OCI-LY1 (cell line): ENCODE data around the gene PDE4D.

ENCODE experiments used
- H2AFZ ChIP-seq: fragments of 200-600 bp; sonication (generic), shearing (Covaris generic); 2 replicates; pipeline ENCODE4 v1.6.0; 2014; ENCODE audit warnings: antibody characterized with exemption, mild to moderate bottlenecking, low read length
- H3F3A ChIP-seq: fragments of 200-600 bp; sonication (generic), shearing (Covaris generic); 2 replicates; pipeline ENCODE4 v1.6.0; 2014; ENCODE audit warnings: mild to moderate bottlenecking, antibody characterized with exemption, low read length, moderate library complexity; ENCODE audit not compliant: insufficient read depth
- H3K27ac ChIP-seq: fragments of 200-600 bp; sonication (generic); 2 replicates; pipeline ENCODE4 v1.5.1; 2014; ENCODE audit warnings: low read length, mixed run types, mild to moderate bottlenecking, low read depth; ENCODE audit not compliant: poor library complexity, severe bottlenecking
- H3K27me3 ChIP-seq: fragments of 200-600 bp; sonication (generic); 2 replicates; pipeline ENCODE4 v1.6.0; 2014; ENCODE audit warnings: antibody characterized with exemption, mild to moderate bottlenecking, low read length, moderate library complexity; ENCODE audit not compliant: insufficient read depth
- H3K36me3 ChIP-seq: fragments of 200-600 bp; sonication (generic); 2 replicates; pipeline ENCODE4 v1.6.1; 2014; ENCODE audit warnings: mild to moderate bottlenecking, antibody characterized with exemption, low read length, moderate library complexity, mixed read lengths; ENCODE audit not compliant: insufficient read depth
- H3K4me1 ChIP-seq: fragments of 200-600 bp; sonication (generic); 2 replicates; pipeline ENCODE4 v1.5.1; 2014; ENCODE audit warnings: mild to moderate bottlenecking, low read length, moderate library complexity; ENCODE audit not compliant: insufficient read depth, severe bottlenecking
- H3K4me2 ChIP-seq: fragments of 200-600 bp; sonication (generic), shearing (Covaris generic); 2 replicates; pipeline ENCODE4 v1.6.1; 2014; ENCODE audit warnings: low read length
- H3K4me3 ChIP-seq: fragments of 200-600 bp; sonication (generic); 2 replicates; pipeline ENCODE4 v1.5.1; 2014; ENCODE audit warnings: low read length, low read depth, mild to moderate bottlenecking, mixed read lengths; ENCODE audit not compliant: poor library complexity, severe bottlenecking
- H3K79me2 ChIP-seq: fragments of 200-600 bp; shearing (Covaris generic); 2 replicates; pipeline ENCODE4 v1.6.1; 2016; ENCODE audit warnings: mixed run types, low read length, mixed read lengths; ENCODE audit not compliant: insufficient read depth
- H3K9ac ChIP-seq: fragments of 200-600 bp; sonication (generic), shearing (Covaris generic); 2 replicates; pipeline ENCODE4 v1.6.1; 2014; ENCODE audit warnings: mild to moderate bottlenecking, low read length, mixed read lengths
- H3K9me2 ChIP-seq: fragments of 200-600 bp; sonication (generic), shearing (Covaris generic); 2 replicates; pipeline ENCODE4 v1.6.1; 2014; ENCODE audit warnings: low read depth, mild to moderate bottlenecking, low read length, mixed read lengths
- H3K9me3 ChIP-seq: fragments of 200-600 bp; shearing (Covaris generic); 2 replicates; pipeline ENCODE4 v1.6.1; 2014; ENCODE audit warnings: low read length, mixed read lengths
- H4K20me1 ChIP-seq: fragments of 200-600 bp; sonication (generic), shearing (Covaris generic); 2 replicates; pipeline ENCODE4 v1.6.0; 2016; ENCODE audit warnings: mild to moderate bottlenecking, low read length; ENCODE audit not compliant: insufficient read depth
- EZH2 ChIP-seq: fragments of 200-600 bp; sonication (generic), shearing (Covaris generic); IDR thresholded peaks from 2 replicates; pipeline ENCODE4 v1.8.0; 2017; ENCODE audit warnings: borderline replicate concordance, mixed run types, mild to moderate bottlenecking, antibody characterized with exemption, low read length, moderate library complexity, mixed read lengths
- TF ChIP-seq, protein P1 (sequence below): fragments of 200-600 bp; sonication (generic), shearing (Covaris generic); IDR thresholded peaks from 2 replicates; pipeline ENCODE4 v1.5.1; 2017; ENCODE audit warnings: mild to moderate bottlenecking, antibody characterized with exemption, low read length, moderate library complexity, mixed read lengths

Gene PDE4D

GRCh38 chr5:58993461-58993860 is 900.1 kb downstream of the PDE4D start:
- Histone ChIP-seq H3K9ac (no peak overlapping the region), H2AFZ (no peak overlapping the region), H3K9me3 (no peaks in the 10 kb centered on the region), H3K27me3 (no peaks in the 10 kb centered on the region), H3K36me3 (no peaks in the 10 kb centered on the region), H3K79me2 (no peaks in the 10 kb centered on the region), H3K9me2 (no peaks in the 10 kb centered on the region), H3K4me3 (no peak overlapping the region), H3K27ac (no peak overlapping the region), H3K4me2 (no peak overlapping the region), H3F3A (no peaks in the 10 kb centered on the region), H3K4me1 (no peaks in the 10 kb centered on the region), H4K20me1 (no peaks in the 10 kb centered on the region)
- TF ChIP-seq, protein P1, sequence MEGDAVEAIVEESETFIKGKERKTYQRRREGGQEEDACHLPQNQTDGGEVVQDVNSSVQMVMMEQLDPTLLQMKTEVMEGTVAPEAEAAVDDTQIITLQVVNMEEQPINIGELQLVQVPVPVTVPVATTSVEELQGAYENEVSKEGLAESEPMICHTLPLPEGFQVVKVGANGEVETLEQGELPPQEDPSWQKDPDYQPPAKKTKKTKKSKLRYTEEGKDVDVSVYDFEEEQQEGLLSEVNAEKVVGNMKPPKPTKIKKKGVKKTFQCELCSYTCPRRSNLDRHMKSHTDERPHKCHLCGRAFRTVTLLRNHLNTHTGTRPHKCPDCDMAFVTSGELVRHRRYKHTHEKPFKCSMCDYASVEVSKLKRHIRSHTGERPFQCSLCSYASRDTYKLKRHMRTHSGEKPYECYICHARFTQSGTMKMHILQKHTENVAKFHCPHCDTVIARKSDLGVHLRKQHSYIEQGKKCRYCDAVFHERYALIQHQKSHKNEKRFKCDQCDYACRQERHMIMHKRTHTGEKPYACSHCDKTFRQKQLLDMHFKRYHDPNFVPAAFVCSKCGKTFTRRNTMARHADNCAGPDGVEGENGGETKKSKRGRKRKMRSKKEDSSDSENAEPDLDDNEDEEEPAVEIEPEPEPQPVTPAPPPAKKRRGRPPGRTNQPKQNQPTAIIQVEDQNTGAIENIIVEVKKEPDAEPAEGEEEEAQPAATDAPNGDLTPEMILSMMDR: no peak
- no peak for TF ChIP-seq EZH2

GRCh38 chr5:58988938-58989337 is 904.6 kb downstream of the PDE4D start:
- no peaks in the 10 kb centered on the region for H3K27me3 ChIP-seq
- H3K27ac ChIP-seq: no peak overlapping the region
- no peaks in the 10 kb centered on the region for H3K79me2 ChIP-seq
- H3K4me1 ChIP-seq: no peaks in the 10 kb centered on the region
- H2AFZ ChIP-seq: no peak overlapping the region
- H3K4me2 ChIP-seq: no peak overlapping the region
- H3K9me2 ChIP-seq: no peaks in the 10 kb centered on the region
- TF ChIP-seq EZH2: no peak
- TF ChIP-seq, protein P1: no peak
- H3K4me3 ChIP-seq: no peak overlapping the region
- H3K36me3 ChIP-seq: no peaks in the 10 kb centered on the region
- no peaks in the 10 kb centered on the region for H3F3A ChIP-seq
- H4K20me1 ChIP-seq: no peaks in the 10 kb centered on the region
- no peak overlapping the region for H3K9ac ChIP-seq
- no peaks in the 10 kb centered on the region for H3K9me3 ChIP-seq

GRCh38 chr5:58987193-58987592 is 906.3 kb downstream of the PDE4D start:
- Histone ChIP-seq H3F3A (no peaks in the 10 kb centered on the region), H3K27ac (no peak overlapping the region), H3K9me2 (no peaks in the 10 kb centered on the region), H3K4me2 (no peak overlapping the region), H3K27me3 (no peaks in the 10 kb centered on the region), H3K36me3 (no peaks in the 10 kb centered on the region), H2AFZ (no peak overlapping the region), H3K9ac (no peak overlapping the region), H3K4me3 (no peak overlapping the region), H4K20me1 (no peaks in the 10 kb centered on the region), H3K9me3 (no peaks in the 10 kb centered on the region), H3K79me2 (no peaks in the 10 kb centered on the region), H3K4me1 (no peaks in the 10 kb centered on the region)
- TF ChIP-seq, protein P1: no peak
- no peak for TF ChIP-seq EZH2
